Erythroblast (primary cell): ENCODE measurements around the gene TMEM202.

ENCODE experiments used
- GATA1 ChIP-seq: IDR thresholded peaks from 2 replicates; pipeline ENCODE4 v1.6.1; 2011; ENCODE audit warnings: low read depth, mild to moderate bottlenecking, control low read depth, low read length, moderate library complexity
- POLR2A ChIP-seq: IDR thresholded peaks from 2 replicates; pipeline ENCODE4 v1.6.1; 2011; ENCODE audit warnings: mild to moderate bottlenecking, low read length

DNA sequence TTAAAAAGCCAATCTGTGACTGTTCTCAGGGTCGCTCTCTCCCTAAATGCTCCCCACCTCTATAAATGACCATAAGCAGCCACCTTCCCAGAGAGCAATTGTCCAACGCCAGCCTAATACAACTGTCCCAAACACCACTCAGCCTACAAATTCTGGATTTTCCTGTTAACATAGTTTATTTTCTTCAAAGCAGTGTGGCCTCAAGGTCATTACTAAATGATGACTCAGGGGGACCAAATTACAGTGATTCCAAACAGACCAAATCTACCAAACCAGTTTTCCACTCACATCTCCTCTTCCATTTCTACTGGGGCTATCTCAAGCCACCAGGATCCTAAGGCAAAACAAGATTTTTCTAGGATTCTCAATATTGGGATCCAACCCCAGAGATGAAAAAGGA lies 44.8 kb upstream of the TMEM202 start:
- no peak for TF ChIP-seq POLR2A
- TF ChIP-seq GATA1: no peak
